ENCODE measurements around the gene FAAP20.

The FAAP20 gene

DNA sequence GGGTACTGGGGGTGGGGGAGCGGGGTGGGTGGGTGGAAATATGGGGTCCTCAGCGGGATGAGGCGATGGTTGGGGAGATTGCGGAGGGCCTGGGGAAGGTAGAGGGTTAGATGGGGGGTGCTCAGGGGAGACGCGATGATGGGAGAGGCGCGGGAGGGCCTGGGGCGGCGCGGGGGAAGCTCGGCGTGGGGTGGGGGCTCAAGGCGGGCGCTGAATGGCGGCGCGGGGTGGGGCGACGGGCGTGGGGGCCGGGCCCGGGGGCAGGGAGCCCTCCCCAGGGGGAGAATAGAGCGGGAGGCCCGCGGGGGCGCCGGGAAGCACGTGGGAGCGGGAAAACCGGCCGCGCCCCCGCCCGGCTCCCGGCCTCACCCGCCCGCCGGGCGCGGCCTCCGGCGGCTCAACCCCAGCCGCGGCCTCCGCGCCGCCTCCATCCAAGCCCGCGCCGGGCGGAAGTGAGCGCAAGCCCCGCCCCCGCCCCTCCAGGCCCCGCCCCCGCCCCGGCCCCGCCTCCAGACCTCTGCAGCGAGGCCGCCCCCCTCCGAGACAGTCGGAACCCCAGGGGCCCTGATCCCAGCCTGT is at the start of gene FAAP20:
Gene FAAP20, minus strand, starts transcription at position 454 of the 579 bp plus-strand sequence. Its CDS starts 23 bp downstream, at position 431.
- FAIRE-seq, result no peak

DNA sequence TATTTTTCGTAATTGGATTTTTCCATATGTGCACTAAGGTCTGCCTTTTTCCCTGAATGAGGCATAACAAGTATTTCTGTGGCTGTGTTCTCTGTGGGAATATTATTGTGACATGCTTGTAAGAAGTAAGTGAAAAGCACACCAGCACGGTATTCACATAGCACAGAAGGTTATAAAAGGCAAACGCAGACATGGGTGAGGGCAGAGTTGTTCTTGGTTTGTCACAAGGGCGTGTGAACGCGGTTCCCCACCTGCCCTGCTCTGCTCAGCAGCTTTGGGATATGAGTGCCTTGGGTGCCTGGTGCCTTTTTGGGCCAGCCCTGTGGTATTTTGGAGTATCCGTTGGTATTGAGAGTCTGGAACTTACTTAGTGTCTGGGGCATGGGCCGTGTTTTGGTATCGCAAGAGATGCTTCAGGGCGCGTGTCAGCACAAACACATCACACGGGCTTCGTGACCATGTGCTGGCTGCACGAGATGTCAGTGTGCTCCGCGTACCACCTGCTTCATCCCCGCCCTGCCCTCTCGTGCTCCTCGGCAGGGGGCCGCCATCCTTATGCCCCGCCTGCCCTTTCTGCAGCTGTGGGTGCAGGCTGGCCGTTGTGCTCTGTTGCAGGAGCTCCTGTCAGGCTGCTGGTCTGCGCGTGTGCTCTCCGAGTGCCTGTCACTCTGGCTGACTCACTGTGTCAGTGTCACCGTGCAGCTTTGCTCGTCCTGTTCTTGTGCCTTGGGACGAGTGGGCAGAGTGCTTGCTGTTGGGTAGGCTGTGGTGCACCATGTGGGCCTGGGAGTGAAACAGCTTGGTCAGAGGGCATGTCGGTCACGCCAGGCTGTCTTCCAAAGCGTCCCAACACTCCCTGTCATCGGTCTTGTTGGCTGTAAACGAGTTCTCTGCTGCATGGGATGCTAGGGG is 48.5 kb upstream of the FAAP20 start:
- no peak for FAIRE-seq

DNA sequence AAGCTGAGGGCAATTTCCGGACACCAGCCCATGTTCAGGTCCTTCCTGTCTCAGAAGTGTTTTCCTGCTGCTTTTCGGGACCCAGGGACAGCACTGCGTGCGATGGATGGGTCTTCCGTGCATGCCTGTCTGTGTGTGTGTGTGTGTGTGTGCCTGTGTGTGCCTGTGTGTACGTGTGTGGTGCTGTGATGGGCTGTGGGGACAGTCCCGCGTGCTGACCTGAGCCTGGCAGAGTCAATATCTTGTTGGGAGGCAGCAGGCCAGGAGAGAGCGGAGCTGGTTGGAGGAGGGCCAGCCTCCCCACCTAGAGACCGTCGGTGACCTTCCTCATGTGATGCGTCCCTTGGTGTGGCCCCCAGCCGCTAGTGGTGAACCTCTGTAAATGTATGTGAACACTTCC is 47.2 kb upstream of the FAAP20 start:
- FAIRE-seq, result no peak

- FAIRE-seq, result no peak
Measured at GRCh38 chr1:2240270-2241156, 45.9 kb upstream of the FAAP20 start.

DNA sequence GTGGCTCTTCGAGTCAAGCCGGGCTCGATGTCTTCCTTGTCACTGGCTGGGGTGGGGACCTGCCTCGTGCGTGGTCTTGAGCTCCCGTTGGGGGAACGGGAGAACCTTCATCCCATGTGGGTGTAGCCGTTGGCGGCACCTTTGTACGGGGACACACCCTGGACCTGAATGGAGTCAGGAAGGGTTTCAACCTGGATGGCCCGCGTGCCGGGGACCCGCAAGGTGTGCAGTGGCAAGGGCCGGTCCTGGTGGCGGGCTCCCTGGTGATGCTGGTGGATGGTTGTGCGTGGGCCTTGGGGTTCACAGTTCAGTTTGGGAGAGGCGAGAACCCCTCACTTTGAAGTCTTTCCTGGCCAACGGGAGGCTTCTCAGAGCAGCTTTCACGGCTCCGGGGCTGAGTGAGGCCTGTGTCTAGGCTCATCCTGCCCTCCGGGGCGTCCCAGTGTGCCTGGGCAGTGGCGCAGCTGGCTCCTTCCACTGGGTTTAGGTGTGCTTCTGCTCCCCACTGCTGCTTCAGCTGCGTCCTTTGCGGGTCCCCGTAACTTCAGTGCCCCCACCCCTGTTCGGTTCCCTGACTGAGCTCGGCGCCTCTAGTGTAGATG is 44.9 kb upstream of the FAAP20 start:
- no peak for FAIRE-seq

DNA sequence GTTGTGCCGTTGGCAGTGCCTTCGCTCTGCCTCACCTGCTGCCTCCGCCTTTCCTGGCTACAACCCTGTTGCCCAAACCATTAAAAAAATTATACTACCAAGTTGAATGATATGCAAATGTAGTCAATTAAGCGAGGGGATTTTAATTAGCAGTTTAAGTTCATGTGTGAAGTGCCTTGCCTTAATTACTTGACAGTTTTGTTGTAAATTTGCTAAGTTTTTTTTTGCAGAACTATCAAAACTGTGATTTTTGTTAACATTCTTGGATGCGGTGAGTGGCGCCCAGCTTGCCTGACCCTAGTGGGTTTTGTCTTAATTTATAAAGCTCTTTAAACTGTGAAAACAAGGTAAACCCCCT is 44.4 kb upstream of the FAAP20 start:
- no peak for FAIRE-seq

- no peak for FAIRE-seq
Measured at GRCh38 chr1:2238361-2239012, 43.9 kb upstream of the FAAP20 start.

- no peak for FAIRE-seq
Measured at GRCh38 chr1:2237773-2238172, 43.2 kb upstream of the FAAP20 start.

- no peak for FAIRE-seq
Measured at GRCh38 chr1:2236695-2237677, 42.4 kb upstream of the FAAP20 start.

DNA sequence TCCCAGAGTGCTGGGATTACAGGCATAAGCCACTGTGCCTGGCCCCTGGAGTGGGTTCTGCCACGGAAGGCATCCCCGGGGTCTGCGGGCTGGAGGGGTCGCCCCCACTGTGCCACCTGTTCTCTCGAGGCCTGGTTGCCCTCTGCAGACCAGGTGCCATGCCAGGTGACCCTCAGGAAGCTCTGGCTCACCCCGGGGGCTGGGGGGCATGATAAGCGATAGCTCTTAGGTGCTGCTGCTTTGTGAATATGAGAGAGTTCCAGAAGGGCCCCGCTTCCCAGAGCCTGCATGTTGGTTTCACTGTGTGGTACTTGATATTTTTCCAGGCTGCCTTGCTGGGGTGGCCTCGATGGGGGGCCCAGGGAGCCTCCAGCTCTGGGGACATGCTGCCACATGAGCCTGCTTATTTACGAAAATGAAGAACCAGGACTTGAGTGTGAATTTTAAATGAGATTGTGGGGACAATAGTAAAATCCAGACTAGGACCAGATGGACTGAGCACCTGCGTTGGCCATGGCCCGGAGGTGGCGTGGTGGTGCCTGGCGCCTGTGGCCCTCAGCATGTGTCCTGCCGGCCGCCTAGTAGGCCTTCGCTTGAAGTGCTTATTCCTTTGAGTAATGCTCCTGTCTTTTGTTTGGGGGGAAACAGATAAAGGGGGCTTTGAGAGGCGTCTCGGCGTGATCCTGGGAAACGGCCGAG is 40.9 kb upstream of the FAAP20 start:
- FAIRE-seq, result no peak

- no peak for FAIRE-seq
Measured at GRCh38 chr1:2234762-2235113, 40.2 kb upstream of the FAAP20 start.

DNA sequence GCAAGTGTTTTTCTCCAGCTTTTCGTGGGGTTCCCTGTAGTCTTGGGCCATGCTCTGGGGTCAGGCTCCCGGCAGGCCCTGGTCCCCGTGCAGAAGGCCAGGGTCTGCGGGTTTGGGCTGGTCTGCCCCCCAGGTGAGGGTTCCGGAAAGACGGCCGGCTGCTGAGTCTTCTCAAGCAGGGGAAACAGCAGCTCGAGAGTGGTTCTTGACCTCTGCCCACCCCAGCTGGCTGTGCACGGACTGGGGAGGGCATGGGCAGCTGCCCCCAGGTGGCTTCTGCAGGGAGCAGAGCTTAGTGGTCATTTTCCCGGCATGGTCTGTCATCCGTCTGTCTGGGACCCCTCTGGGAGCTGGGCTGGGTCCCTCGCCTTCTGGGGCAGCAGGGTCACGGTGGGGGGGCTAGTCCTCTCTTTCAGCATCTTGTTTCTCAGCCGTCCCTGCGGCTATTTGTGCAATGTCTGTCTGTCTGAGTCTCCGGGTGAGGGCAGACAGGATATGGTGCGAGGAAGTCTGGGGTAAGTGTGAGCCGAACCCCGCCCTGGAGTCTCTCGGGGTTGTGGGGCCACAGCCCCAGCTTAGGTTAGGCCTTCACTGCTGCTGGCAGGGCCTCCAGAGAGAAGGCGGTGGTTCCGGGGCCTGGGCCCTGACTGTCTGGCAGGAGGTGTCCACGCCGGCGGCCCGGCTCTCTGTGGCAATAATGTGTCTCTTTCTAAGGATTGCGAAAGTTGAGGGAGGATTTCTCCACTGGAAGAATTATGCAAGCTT is 39.6 kb upstream of the FAAP20 start:
- FAIRE-seq, result no peak

DNA sequence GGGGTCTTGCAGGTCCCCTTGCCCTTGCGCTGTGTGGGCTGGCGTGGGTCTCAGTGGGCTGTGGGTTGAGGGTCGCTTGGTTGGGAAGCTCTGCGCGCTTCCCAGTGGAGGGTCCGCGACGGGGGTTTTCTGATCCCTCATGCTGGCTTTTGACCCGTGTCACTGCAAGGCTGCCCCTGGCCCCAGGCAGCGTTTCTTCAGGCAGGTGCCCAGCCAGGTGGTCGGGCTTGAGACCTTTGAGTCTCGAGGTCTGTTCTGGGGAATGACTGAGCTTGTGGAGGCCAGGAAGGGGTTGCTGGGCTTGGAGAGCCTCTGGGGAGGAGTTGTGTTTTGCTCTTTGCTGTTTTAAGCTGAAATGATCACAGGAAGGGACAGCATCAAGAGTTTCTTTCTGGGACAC is 38.9 kb upstream of the FAAP20 start:
- no peak for FAIRE-seq

- no peak for FAIRE-seq
Measured at GRCh38 chr1:2232916-2233438, 38.4 kb upstream of the FAAP20 start.

DNA sequence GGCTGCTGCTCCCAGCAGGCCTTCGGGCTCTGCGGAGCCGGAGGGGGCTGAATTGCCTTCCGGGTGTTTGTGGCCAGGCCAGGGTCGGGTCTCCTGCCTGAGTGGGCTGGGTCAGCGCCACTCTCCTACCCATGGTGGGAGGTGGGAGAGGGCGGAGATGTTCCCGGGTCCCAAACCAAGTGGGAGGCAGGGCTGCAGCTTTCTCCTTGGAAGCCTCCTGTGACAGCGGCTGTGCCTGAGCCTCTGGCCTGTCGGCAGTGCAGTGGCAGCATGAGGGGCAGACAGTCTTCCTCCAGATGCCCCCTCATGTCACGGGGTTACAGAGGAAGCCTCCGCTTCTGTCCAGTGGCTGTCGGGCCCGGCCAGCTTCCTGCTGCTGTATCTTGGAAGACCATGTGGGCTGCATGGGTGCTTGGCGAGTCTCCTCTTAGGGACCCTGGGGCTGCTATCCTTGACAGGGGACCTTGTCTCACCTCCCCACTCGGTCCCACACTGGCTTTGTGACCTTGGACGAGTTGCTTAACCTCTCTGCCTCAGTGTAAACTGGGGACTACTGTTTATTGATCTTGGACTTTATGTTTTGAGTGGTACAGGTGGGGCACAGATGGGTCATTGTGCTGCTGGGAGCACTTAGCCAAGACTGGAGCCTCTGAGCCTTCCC is 37.8 kb upstream of the FAAP20 start:
- no peak for FAIRE-seq

DNA sequence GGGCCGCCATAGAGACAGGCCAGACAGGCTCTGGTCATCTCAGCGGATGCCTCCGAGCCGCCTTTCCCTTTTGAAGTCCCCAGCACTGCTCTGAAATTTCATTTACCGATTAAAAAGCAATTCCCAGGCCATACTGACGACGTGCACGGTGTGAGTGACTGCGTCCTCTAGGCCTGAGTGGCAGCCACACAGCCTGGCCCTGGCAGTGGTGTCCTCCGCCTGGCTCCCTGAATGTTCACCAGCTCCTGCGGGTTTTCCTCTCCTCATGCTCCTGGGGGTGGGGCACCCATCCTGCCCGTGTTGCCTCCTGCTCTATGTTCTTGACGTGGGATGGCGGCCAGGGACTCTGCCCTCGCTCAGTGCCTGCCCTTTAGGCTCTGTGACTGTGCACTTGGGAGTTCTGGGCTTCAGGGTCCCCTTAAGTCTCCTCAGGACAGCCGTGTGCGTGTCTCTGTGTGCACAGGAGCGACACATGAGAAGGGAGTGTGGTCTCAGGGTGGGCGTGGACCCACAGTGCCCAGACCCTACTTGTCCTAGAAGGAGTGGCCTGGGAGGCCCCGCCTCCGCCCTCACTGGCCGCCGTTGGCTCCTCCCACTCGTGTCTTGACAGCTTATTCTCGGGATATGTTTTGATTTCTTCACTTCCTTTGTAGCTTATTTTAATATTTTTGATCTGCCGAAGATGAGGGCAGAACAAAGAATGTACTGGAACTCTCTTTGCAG is 37.1 kb upstream of the FAAP20 start:
- no peak for FAIRE-seq

DNA sequence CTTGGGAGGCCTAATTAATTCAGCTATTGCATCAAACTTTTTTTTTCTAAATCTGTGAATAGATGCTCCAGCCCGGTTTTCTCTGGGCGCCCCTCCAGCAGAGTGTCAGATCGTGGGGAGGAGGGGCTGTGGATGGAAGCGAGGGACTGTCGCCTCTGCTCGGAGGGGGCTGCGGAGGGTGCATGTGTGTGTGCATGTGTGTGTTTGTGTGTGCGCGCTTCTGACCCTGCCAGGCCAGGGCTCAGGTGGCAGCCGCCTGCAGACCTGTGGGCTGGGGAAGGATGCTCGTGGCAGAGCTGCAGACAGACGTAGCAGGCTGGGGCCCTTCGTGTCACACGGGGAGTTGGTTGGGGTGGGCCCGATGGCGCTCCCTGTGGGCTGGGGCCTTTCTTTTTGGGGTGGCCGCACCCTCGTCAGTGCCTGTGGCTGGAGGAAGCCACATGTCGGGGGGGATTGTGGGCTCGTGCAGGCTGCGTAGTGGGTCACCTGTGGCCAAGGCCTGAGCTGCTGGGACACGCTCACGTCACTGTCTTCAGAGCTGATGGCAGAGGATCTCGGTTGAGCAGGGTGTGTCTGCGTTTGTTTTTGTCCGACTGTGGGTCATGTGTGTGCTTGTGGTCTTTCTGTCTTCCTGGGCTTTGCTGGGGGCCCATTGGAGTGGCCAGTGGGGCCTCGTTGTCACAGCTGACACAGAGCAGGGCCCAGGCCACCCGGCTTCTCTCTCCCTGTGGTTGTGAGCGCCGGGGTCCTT is 36.4 kb upstream of the FAAP20 start:
- FAIRE-seq, result no peak
